Fibroblast of skin of scalp (primary cell): ENCODE data around the gene C1QTNF3.
A peak's percentile ranks its signal among the peaks of the same experiment; 100 is the strongest.
"Not testable (repeated sequence)": the region's sequence is repeated elsewhere in the genome, so short reads cannot be mapped to it uniquely, and the experiment has no call there.

Experiments used
- DNase-seq: peaks from one replicate; pipeline ENCODE4 v3.0.0-alpha.2; 2013

C1QTNF3 gene

GRCh38 chr5:34020726-34021125, 22.3 kb downstream of the C1QTNF3 start:
- DNase-seq, result no peak

- no peak for DNase-seq
These were observed 25.8 kb downstream of the C1QTNF3 start for GRCh38 chr5:34017254-34017653.

- no peak for DNase-seq
These were observed 26.3 kb downstream of the C1QTNF3 start for GRCh38 chr5:34016750-34017149.

- DNase-seq, result no peak
These were observed 26.8 kb downstream of the C1QTNF3 start for GRCh38 chr5:34016222-34016621.

GRCh38 chr5:34015120-34015822, 27.7 kb downstream of the C1QTNF3 start:
- DNase-seq, result no peak

- DNase-seq, result no peak
These were observed 28.4 kb downstream of the C1QTNF3 start for GRCh38 chr5:34014626-34015025.

- no peak for DNase-seq
These were observed 29.5 kb downstream of the C1QTNF3 start for GRCh38 chr5:34013547-34013946.

- DNase-seq, result peak; percentile 60
These were observed 30.2 kb downstream of the C1QTNF3 start for GRCh38 chr5:34012791-34013190.

- no peak for DNase-seq
These were observed 31.5 kb downstream of the C1QTNF3 start for GRCh38 chr5:34011536-34011935.

GRCh38 chr5:34010146-34010545, 32.9 kb downstream of the C1QTNF3 start:
- not testable (repeated sequence) for DNase-seq

GRCh38 chr5:34009610-34010009, 33.4 kb downstream of the C1QTNF3 start:
- DNase-seq, result no peak

- no peak for DNase-seq
These were observed 34.2 kb downstream of the C1QTNF3 start for GRCh38 chr5:34008802-34009201.

GRCh38 chr5:34007621-34008600, 35.1 kb downstream of the C1QTNF3 start, which contains the start of gene AMACR:
Gene AMACR (minus strand): TSS chr5:34008050. CDS start chr5:34008019, 31 bp downstream.
- peak; percentile 93 for DNase-seq

- DNase-seq, result no peak
These were observed 35.8 kb downstream of the C1QTNF3 start for GRCh38 chr5:34007201-34007620.

GRCh38 chr5:34005681-34006080, 37.3 kb downstream of the C1QTNF3 start:
- DNase-seq, result no peak

GRCh38 chr5:34005211-34005610, 37.8 kb downstream of the C1QTNF3 start:
- no peak for DNase-seq

- no peak for DNase-seq
These were observed 39.1 kb downstream of the C1QTNF3 start for GRCh38 chr5:34003941-34004340.

- DNase-seq, result no peak
These were observed 40.2 kb downstream of the C1QTNF3 start for GRCh38 chr5:34002629-34003328.

- no peak for DNase-seq
These were observed 41.7 kb downstream of the C1QTNF3 start for GRCh38 chr5:34001241-34001841.

- no peak for DNase-seq
These were observed 43.0 kb downstream of the C1QTNF3 start for GRCh38 chr5:33999978-34000377.

GRCh38 chr5:33997331-33997983, 45.6 kb downstream of the C1QTNF3 start:
- DNase-seq, result peak; percentile 87

- DNase-seq, result no peak
These were observed 47.1 kb downstream of the C1QTNF3 start for GRCh38 chr5:33995865-33996264.
